Measurements from ENCODE around the gene KIAA1755. TPM values are rescaled to one million over a fixed set of nuclear protein-coding genes. Genes with fewer than 3 reads are reported as not detected.

The KIAA1755 gene
- polyA plus RNA-seq, 1 experiment: 2.9 TPM

DNA sequence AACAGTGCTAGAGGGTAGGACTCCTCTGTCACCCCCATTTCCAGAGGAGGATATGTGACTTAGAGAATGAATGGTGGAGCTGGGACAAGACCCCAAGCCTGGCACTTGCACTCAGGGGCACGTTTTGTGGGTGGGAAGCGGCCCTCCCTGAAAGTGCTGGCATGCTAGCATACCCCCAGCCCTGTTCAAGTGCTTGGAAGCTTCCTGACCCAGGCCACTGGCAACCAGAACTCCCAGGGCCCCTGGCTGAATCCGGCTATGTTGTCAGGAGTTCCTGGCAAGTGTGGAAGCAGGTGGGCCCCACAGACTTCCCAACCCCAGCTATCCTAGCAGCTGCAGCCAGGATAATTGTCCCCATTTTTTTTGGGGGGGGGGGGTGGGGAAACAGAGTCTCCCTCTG is 59.9 kb downstream of the KIAA1755 start:
- TF ChIP-seq, protein P1, sequence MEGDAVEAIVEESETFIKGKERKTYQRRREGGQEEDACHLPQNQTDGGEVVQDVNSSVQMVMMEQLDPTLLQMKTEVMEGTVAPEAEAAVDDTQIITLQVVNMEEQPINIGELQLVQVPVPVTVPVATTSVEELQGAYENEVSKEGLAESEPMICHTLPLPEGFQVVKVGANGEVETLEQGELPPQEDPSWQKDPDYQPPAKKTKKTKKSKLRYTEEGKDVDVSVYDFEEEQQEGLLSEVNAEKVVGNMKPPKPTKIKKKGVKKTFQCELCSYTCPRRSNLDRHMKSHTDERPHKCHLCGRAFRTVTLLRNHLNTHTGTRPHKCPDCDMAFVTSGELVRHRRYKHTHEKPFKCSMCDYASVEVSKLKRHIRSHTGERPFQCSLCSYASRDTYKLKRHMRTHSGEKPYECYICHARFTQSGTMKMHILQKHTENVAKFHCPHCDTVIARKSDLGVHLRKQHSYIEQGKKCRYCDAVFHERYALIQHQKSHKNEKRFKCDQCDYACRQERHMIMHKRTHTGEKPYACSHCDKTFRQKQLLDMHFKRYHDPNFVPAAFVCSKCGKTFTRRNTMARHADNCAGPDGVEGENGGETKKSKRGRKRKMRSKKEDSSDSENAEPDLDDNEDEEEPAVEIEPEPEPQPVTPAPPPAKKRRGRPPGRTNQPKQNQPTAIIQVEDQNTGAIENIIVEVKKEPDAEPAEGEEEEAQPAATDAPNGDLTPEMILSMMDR (IDR thresholded peaks at IDR 0.05; ENCODE audit: low read depth, low read length): no peak
- Histone ChIP-seq H3K27me3 (ENCODE audit: control insufficient read depth, insufficient read depth, low read length) (peaks cover 4% of the 10 kb centered on the region), H3K9me3 (ENCODE audit: control insufficient read depth, insufficient read depth, low read length) (no peaks in the 10 kb centered on the region; the same call in 1 of the 2 replicates), H3K4me3 (ENCODE audit: low read depth, low read length) (no peak overlapping the region), H3K27ac (ENCODE audit: low read depth, low read length) (no peak overlapping the region)
- POLR2A ChIA-PET: interaction anchor here (1.3 kb wide), 1 partner anchor 17 kb away, joined by 4 read pairs; no protein-coding TSS in a partner anchor
- no peak for DNase-seq (ENCODE audit: low read depth, low spot score)
- CTCF ChIA-PET: interaction anchor here (1.0 to 1.7 kb wide), 2 partner anchors 20 to 143 kb away, joined by 4 to 8 read pairs; no protein-coding TSS in a partner anchor

DNA sequence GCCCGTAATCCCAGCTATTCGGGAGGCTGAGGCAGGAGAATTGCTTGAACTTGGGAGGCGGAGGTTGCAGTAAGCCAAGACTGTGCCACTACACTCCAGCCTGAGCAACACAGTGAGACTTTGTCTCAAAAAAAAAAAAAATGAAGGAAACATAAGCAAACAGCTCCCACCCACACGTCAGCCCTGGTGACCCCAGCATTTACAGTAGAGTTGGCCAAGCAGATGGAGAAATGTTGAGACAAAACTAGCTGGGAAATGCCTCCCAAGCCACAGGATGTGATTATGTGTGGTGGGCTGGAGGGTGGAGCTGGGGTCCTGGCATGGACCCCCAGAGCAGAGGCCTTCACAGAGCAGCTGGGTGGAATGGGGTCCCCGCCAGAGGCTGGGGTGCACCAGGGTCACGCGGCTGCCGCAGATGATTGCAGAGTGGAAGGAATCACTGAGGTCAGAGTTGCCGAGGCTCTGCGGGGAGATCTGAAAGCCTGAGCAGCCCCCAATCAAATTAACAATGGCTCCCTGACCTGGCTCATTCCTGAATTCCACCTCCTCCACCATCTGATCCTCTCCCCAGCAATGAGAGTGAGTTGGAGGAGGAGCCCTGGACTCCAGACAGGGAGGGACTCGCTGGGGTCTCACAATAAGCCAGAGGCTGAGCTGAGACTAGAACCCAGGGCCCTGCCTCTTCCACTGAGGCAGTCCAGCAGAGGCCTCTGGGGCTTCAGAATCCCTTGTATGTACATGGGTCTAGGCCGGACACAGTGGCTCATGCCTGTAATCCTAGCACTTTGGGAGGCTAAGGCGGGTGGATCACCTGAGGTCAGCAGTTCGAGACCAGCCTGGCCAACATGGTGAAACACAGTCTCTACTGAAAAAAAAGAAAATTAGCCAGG is 60.8 kb downstream of the KIAA1755 start:
- H3K4me3 ChIP-seq (ENCODE audit: low read depth, low read length): no peak overlapping the region
- CTCF ChIA-PET: interaction anchor here (0.9 to 1.7 kb wide), 2 partner anchors 126 to 142 kb away, joined by 3 to 8 read pairs; no protein-coding TSS in a partner anchor
- TF ChIP-seq, protein P1 (IDR thresholded peaks at IDR 0.05; ENCODE audit: low read depth, low read length): no peak
- H3K27ac ChIP-seq (ENCODE audit: low read depth, low read length): peak overlapping the region; percentile 89
- DNase-seq (ENCODE audit: low read depth, low spot score): peak; percentile 61
- POLR2A ChIA-PET: interaction anchor here (1.1 kb wide), 1 partner anchor 18 kb away, joined by 3 read pairs; no protein-coding TSS in a partner anchor
- H3K27me3 ChIP-seq (ENCODE audit: control insufficient read depth, insufficient read depth, low read length): peaks cover 4% of the 10 kb centered on the region
- H3K9me3 ChIP-seq (ENCODE audit: control insufficient read depth, insufficient read depth, low read length): no peaks in the 10 kb centered on the region; the same call in 1 of the 2 replicates

GRCh38 chr20:38198238-38198861 is 62.2 kb downstream of the KIAA1755 start:
- CTCF ChIA-PET: interaction anchor here (2.3 kb wide), 1 partner anchor 23 kb away, joined by 9 read pairs; no protein-coding TSS in a partner anchor

DNA sequence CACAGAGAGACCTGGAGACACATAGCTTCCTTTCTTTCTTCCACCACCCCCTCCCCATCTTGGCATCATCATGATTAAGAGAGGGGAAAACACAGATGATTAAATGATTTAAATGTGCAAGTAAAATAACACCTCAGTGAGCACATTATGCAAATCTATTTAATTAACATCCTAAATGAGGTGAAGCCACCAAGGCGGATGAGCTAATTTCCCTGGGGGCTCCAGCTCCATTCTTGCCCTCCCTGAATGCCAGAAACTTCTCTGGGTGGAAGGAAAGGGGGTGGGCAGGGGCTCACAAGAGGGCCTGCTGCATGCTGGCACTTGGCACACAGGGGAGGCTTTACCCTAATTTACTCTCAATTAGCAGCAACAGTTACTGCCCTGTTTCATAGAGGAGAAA is 62.9 kb downstream of the KIAA1755 start:
- TF ChIP-seq, protein P1 (IDR thresholded peaks at IDR 0.05; ENCODE audit: low read depth, low read length): no peak
- Histone ChIP-seq H3K27ac (ENCODE audit: low read depth, low read length) (no peak overlapping the region), H3K9me3 (ENCODE audit: control insufficient read depth, insufficient read depth, low read length) (no peaks in the 10 kb centered on the region; the same call in 1 of the 2 replicates), H3K27me3 (ENCODE audit: control insufficient read depth, insufficient read depth, low read length) (no peaks in the 10 kb centered on the region), H3K4me3 (ENCODE audit: low read depth, low read length) (no peak overlapping the region)
- ChIA-PET POLR2A (interaction anchor here (1.0 kb wide), 1 partner anchor 20 kb away, joined by 4 read pairs; no protein-coding TSS in a partner anchor), CTCF (interaction anchor here (1.1 to 2.3 kb wide), 2 partner anchors 11 to 23 kb away, joined by 4 to 9 read pairs; no protein-coding TSS in a partner anchor)
- DNase-seq (ENCODE audit: low read depth, low spot score): no peak

More at GRCh38 chr20:38198238-38198861, 62.2 kb downstream of the KIAA1755 start:
- H3K9me3 ChIP-seq (ENCODE audit: control insufficient read depth, insufficient read depth, low read length): no peaks in the 10 kb centered on the region; the same call in 1 of the 2 replicates
- no peak overlapping the region for H3K4me3 ChIP-seq (ENCODE audit: low read depth, low read length)
- DNase-seq (ENCODE audit: low read depth, low spot score): no peak
- H3K27me3 ChIP-seq (ENCODE audit: control insufficient read depth, insufficient read depth, low read length): peaks cover under 1% of the 10 kb centered on the region
- POLR2A ChIA-PET: interaction anchor here (1.0 kb wide), 1 partner anchor 19 kb away, joined by 4 read pairs; no protein-coding TSS in a partner anchor
- TF ChIP-seq, protein P1 (IDR thresholded peaks at IDR 0.05; ENCODE audit: low read depth, low read length): no peak
- peak overlapping the region; percentile 11 for H3K27ac ChIP-seq (ENCODE audit: low read depth, low read length)
